ENCODE results near the gene LRRC55.

Gene LRRC55

DNA sequence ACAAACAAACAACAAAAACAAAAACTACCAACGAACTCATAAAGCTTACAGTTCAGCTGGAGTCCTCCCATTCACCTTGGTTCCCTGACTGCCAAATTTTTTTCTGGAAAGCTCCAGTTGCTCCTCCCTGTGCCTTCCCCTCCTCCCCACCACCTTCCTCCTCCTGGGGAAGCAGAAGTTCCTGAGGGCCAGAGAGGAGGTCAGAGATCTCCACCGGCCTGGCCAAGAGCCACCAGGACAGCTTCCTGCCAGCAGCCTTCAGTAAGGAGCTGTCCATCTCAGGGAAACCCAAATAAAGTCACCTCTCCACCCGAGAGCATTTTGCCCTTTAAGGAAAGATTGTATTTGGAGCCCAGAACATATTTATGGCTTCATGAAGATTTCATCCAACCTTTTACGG lies 35.3 kb downstream of the LRRC55 start:
- TF ChIP-seq CTCF (IDR thresholded peaks at IDR 0.05): no peak

GRCh38 chr11:57219021-57219627 lies 37.4 kb downstream of the LRRC55 start:
- no peak for TF ChIP-seq CTCF (IDR thresholded peaks at IDR 0.05)

DNA sequence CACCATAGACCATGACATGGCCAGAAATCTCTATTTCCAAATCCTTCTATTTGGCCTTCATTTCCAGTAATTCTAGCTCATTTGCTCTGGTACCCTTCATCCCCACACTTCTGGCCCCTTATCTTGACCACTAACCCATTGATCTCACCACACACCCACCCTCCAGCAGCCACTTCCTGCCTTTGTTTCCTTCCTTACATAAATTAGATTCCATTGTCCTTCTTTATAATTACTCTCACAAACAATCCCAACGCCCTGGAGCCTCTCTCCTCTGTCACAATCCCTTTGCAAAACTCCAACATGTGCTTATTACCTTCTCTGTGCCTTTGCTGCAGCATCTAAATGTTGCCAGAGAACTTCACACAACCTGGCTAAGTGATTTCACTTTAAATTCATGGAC lies 40.5 kb downstream of the LRRC55 start:
- TF ChIP-seq CTCF (IDR thresholded peaks at IDR 0.05): no peak

GRCh38 chr11:57223601-57224000 lies 41.8 kb downstream of the LRRC55 start:
- no peak for TF ChIP-seq CTCF (IDR thresholded peaks at IDR 0.05)

- no peak for TF ChIP-seq CTCF (IDR thresholded peaks at IDR 0.05)
These were observed 42.4 kb downstream of the LRRC55 start for GRCh38 chr11:57224128-57224527.

DNA sequence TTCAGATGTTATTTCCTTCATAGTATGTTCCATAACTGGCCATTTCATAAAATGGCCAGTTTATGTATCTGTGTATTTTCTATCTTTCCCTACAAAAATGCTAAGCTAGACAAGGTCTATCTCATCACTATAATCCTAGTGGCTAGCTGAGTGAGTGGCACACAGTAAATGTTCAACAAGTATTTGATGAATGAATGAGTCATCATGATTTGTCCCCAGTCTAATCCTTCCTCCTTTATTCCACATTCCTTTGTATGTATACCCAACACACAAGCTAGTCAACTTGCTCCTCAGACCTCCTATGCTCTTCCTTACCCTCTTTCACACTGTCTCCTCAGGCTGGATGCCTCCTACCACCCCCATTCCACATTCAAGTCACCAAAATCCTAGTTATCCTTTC lies 42.8 kb downstream of the LRRC55 start:
- TF ChIP-seq CTCF (IDR thresholded peaks at IDR 0.05): no peak

DNA sequence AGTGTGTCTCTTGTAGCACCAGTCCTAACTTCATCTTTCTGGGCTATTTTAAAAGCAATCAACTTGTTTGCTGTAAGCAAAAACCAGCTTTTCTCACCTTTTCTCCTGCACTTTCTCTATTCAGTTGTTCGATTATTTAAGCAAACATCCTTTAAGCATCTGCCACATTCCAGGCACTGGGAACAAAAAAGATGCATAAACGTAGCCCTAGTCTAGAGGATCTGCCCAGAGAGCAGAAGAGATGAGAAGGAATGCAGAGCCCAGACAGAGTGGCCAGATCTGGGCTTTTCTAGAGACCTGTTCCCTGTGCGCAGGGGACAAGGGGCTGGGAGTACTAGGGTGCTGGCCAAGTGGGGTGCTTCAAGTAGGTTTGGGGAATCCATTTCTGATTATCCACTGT lies 46.8 kb downstream of the LRRC55 start:
- no peak for TF ChIP-seq CTCF (IDR thresholded peaks at IDR 0.05)

- no peak for TF ChIP-seq CTCF (IDR thresholded peaks at IDR 0.05)
These were observed 48.6 kb downstream of the LRRC55 start for GRCh38 chr11:57230316-57230715.
